ENCODE results near the gene POLR3B.
A peak's percentile ranks its signal among the peaks of the same experiment; 100 is the strongest.

The POLR3B gene

GRCh38 chr12:106416273-106416672 lies 58.7 kb downstream of the POLR3B start:
- Histone ChIP-seq H3K36me3 (ENCODE audit: insufficient read depth, insufficient read length, low read length) (peaks cover 15% of the 10 kb centered on the region), H3K9ac (ENCODE audit: insufficient read length, low read depth) (no peak overlapping the region), H3K4me1 (ENCODE audit: insufficient read depth, insufficient read length) (no peaks in the 10 kb centered on the region), H3K4me3 (ENCODE audit: insufficient read length, low read depth) (no peak overlapping the region), H3K9me3 (ENCODE audit: insufficient read depth, low read length) (no peaks in the 10 kb centered on the region; the same call in 1 of the 2 replicates), H3K27me3 (ENCODE audit: insufficient read depth, insufficient read length) (no peaks in the 10 kb centered on the region)
- DNase-seq (ENCODE audit: low read depth, low spot score) = peak; percentile 23
- TF ChIP-seq ZNF274 (IDR thresholded peaks at IDR 0.05; ENCODE audit: low read depth, low read length) (no peak), YY1 (IDR thresholded peaks at IDR 0.05; ENCODE audit: insufficient read depth, insufficient read length) (no peak), SUZ12 (IDR thresholded peaks at IDR 0.05; ENCODE audit: extremely low read depth, insufficient read depth, insufficient read length) (no peak)

GRCh38 chr12:106417926-106418910 lies 60.7 kb downstream of the POLR3B start:
- H3K4me1 ChIP-seq (ENCODE audit: insufficient read depth, insufficient read length) = no peaks in the 10 kb centered on the region
- no peak for DNase-seq (ENCODE audit: low read depth, low spot score)
- TF ChIP-seq ZNF274 (IDR thresholded peaks at IDR 0.05; ENCODE audit: low read depth, low read length) = no peak
- TF ChIP-seq YY1 (IDR thresholded peaks at IDR 0.05; ENCODE audit: insufficient read depth, insufficient read length) = no peak
- no peak for TF ChIP-seq SUZ12 (IDR thresholded peaks at IDR 0.05; ENCODE audit: extremely low read depth, insufficient read depth, insufficient read length)
- no peaks in the 10 kb centered on the region; the same call in 1 of the 2 replicates for H3K9me3 ChIP-seq (ENCODE audit: insufficient read depth, low read length)
- no peak overlapping the region for H3K4me3 ChIP-seq (ENCODE audit: insufficient read length, low read depth)
- no peaks in the 10 kb centered on the region for H3K27me3 ChIP-seq (ENCODE audit: insufficient read depth, insufficient read length)
- H3K9ac ChIP-seq (ENCODE audit: insufficient read length, low read depth) = no peak overlapping the region
- peaks cover 15% of the 10 kb centered on the region for H3K36me3 ChIP-seq (ENCODE audit: insufficient read depth, insufficient read length, low read length)

- no peaks in the 10 kb centered on the region; the same call in 1 of the 2 replicates for H3K9me3 ChIP-seq (ENCODE audit: insufficient read depth, low read length)
- peaks cover 15% of the 10 kb centered on the region for H3K36me3 ChIP-seq (ENCODE audit: insufficient read depth, insufficient read length, low read length)
- no peaks in the 10 kb centered on the region for H3K4me1 ChIP-seq (ENCODE audit: insufficient read depth, insufficient read length)
- no peak for TF ChIP-seq SUZ12 (IDR thresholded peaks at IDR 0.05; ENCODE audit: extremely low read depth, insufficient read depth, insufficient read length)
- TF ChIP-seq YY1 (IDR thresholded peaks at IDR 0.05; ENCODE audit: insufficient read depth, insufficient read length) = no peak
- no peak for TF ChIP-seq ZNF274 (IDR thresholded peaks at IDR 0.05; ENCODE audit: low read depth, low read length)
- H3K9ac ChIP-seq (ENCODE audit: insufficient read length, low read depth) = no peak overlapping the region
- H3K4me3 ChIP-seq (ENCODE audit: insufficient read length, low read depth) = no peak overlapping the region
- DNase-seq (ENCODE audit: low read depth, low spot score) = no peak
- no peaks in the 10 kb centered on the region for H3K27me3 ChIP-seq (ENCODE audit: insufficient read depth, insufficient read length)
Measured at GRCh38 chr12:106418970-106419369, 61.4 kb downstream of the POLR3B start.

DNA sequence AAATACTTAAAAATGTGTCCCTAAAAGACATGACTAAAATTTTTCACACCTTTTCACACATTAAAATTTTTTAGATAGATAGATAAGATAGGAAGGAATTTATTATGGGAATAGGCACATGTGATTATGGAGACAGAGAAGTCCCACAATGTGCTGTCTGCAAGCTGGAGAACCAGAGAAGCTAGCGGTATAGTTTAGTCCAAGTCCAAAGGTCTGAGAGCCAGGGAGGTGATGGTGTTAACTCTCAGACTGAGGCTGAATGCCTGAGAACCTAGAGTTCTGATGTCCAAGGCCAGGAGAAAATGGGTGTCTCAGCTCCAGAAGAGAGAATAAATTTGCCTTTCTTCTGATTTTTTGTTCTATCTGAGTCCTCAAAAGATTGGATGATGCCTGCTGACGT lies 65.7 kb downstream of the POLR3B start:
- peaks cover 12% of the 10 kb centered on the region for H3K36me3 ChIP-seq (ENCODE audit: insufficient read depth, insufficient read length, low read length)
- H3K9ac ChIP-seq (ENCODE audit: insufficient read length, low read depth) = no peak overlapping the region
- no peak overlapping the region for H3K4me3 ChIP-seq (ENCODE audit: insufficient read length, low read depth)
- no peak for TF ChIP-seq YY1 (IDR thresholded peaks at IDR 0.05; ENCODE audit: insufficient read depth, insufficient read length)
- TF ChIP-seq ZNF274 (IDR thresholded peaks at IDR 0.05; ENCODE audit: low read depth, low read length) = no peak
- no peak for TF ChIP-seq SUZ12 (IDR thresholded peaks at IDR 0.05; ENCODE audit: extremely low read depth, insufficient read depth, insufficient read length)
- no peaks in the 10 kb centered on the region for H3K27me3 ChIP-seq (ENCODE audit: insufficient read depth, insufficient read length)
- peaks cover 5% of the 10 kb centered on the region for H3K4me1 ChIP-seq (ENCODE audit: insufficient read depth, insufficient read length)
- no peak for DNase-seq (ENCODE audit: low read depth, low spot score)
- no peaks in the 10 kb centered on the region; the same call in 1 of the 2 replicates for H3K9me3 ChIP-seq (ENCODE audit: insufficient read depth, low read length)

DNA sequence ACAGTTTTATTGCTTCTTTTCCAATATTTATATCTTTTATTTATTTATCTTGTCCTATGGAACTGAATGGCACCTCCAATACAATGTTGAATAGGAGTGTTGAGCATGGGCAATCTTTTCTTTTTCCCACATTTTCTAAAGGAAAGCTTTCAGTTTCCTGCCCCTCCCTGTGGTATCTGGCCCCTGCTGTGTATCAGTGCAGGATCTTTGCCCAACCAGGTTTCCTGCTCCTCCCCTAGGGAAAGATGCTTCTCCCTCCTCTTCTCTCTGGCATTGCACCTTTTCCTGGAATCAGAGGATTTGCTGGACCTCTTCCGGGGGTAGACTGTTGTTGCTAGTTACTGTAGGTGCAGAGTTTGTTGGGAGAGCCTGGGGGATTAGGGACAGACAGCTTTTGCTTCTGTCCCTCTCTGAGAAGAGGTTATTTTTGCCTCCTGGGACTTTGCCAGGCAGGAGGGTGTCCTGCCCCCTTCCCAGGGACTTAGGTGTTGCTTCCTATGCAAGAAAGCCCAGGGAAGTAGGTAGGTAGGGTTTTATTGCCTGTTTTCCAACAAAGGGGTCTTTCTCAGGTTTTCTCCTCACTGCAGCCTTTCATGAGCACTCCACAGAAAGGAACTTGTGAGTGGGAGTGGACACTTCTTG lies 67.6 kb downstream of the POLR3B start:
- Histone ChIP-seq H3K4me1 (ENCODE audit: insufficient read depth, insufficient read length) (peaks cover 5% of the 10 kb centered on the region), H3K27me3 (ENCODE audit: insufficient read depth, insufficient read length) (no peaks in the 10 kb centered on the region), H3K4me3 (ENCODE audit: insufficient read length, low read depth) (no peak overlapping the region), H3K9me3 (ENCODE audit: insufficient read depth, low read length) (no peaks in the 10 kb centered on the region; the same call in 1 of the 2 replicates), H3K9ac (ENCODE audit: insufficient read length, low read depth) (no peak overlapping the region), H3K36me3 (ENCODE audit: insufficient read depth, insufficient read length, low read length) (peaks cover 27% of the 10 kb centered on the region)
- TF ChIP-seq ZNF274 (IDR thresholded peaks at IDR 0.05; ENCODE audit: low read depth, low read length) (no peak), YY1 (IDR thresholded peaks at IDR 0.05; ENCODE audit: insufficient read depth, insufficient read length) (no peak), SUZ12 (IDR thresholded peaks at IDR 0.05; ENCODE audit: extremely low read depth, insufficient read depth, insufficient read length) (no peak)
- DNase-seq (ENCODE audit: low read depth, low spot score) = no peak

DNA sequence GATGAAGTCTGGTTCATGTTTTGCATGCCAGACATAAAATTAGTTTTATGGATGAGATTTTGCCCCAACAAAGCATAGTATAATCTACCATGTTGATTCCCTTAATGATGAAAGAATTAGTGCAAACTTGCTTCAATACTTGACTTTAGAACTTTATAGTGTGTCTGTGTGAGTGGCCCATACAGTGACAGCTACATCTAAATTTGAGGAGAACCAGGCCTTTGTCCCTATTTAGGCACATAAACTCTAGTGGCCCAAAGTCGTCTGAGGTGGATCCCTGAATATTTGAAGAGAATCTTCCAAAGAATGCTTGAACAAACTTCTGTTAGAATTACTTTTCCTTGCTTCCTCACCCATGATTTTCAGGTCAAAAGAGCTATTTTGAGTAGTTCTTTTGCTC lies 70.4 kb downstream of the POLR3B start:
- no peak for DNase-seq (ENCODE audit: low read depth, low spot score)
- Histone ChIP-seq H3K9me3 (ENCODE audit: insufficient read depth, low read length) (no peaks in the 10 kb centered on the region), H3K9ac (ENCODE audit: insufficient read length, low read depth) (no peak overlapping the region), H3K4me3 (ENCODE audit: insufficient read length, low read depth) (no peak overlapping the region), H3K36me3 (ENCODE audit: insufficient read depth, insufficient read length, low read length) (peaks cover 34% of the 10 kb centered on the region), H3K27me3 (ENCODE audit: insufficient read depth, insufficient read length) (no peaks in the 10 kb centered on the region), H3K4me1 (ENCODE audit: insufficient read depth, insufficient read length) (peaks cover 5% of the 10 kb centered on the region)
- TF ChIP-seq YY1 (IDR thresholded peaks at IDR 0.05; ENCODE audit: insufficient read depth, insufficient read length) = no peak
- no peak for TF ChIP-seq ZNF274 (IDR thresholded peaks at IDR 0.05; ENCODE audit: low read depth, low read length)
- TF ChIP-seq SUZ12 (IDR thresholded peaks at IDR 0.05; ENCODE audit: extremely low read depth, insufficient read depth, insufficient read length) = no peak

DNA sequence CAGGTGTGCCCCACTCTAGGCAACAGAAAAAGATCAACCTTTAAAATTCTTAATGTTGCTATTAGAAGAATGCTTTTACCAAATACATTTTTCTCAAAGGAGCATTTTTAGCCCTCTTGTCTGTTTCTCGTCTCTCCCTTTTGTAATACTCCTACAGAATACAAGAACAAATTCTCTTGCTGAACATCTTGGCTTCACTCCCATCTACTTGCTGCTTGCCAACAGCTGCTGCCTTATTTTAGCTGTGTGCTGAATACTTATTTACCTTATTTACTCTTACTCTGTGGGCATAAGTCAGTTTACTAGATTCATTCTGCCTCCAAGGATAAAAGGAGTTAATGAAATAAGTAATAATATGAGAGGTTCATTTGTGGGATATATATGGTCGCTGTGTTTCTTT lies 70.8 kb downstream of the POLR3B start:
- TF ChIP-seq YY1 (IDR thresholded peaks at IDR 0.05; ENCODE audit: insufficient read depth, insufficient read length) = no peak
- TF ChIP-seq SUZ12 (IDR thresholded peaks at IDR 0.05; ENCODE audit: extremely low read depth, insufficient read depth, insufficient read length) = no peak
- no peak for TF ChIP-seq ZNF274 (IDR thresholded peaks at IDR 0.05; ENCODE audit: low read depth, low read length)
- peaks cover 36% of the 10 kb centered on the region for H3K36me3 ChIP-seq (ENCODE audit: insufficient read depth, insufficient read length, low read length)
- peaks cover 5% of the 10 kb centered on the region for H3K4me1 ChIP-seq (ENCODE audit: insufficient read depth, insufficient read length)
- H3K27me3 ChIP-seq (ENCODE audit: insufficient read depth, insufficient read length) = no peaks in the 10 kb centered on the region
- H3K9me3 ChIP-seq (ENCODE audit: insufficient read depth, low read length) = no peaks in the 10 kb centered on the region
- H3K4me3 ChIP-seq (ENCODE audit: insufficient read length, low read depth) = no peak overlapping the region
- no peak for DNase-seq (ENCODE audit: low read depth, low spot score)
- H3K9ac ChIP-seq (ENCODE audit: insufficient read length, low read depth) = no peak overlapping the region

Measured in NT2/D1 (cell line).